Tracheal epithelial cell (primary cell): ENCODE results near the gene DHX9. TPM values are rescaled to one million over a fixed set of nuclear protein-coding genes. Genes with fewer than 3 reads are reported as not detected.

Experiments used
- total RNA-seq: library from RNA; depleted of rRNA; stranded (reverse); fragments of >200 nt; gene quantifications from 2 replicates; pipeline ENCODE4 v1.2.1, GENCODE V29; 2014

The DHX9 gene
- 92.9 and 109 TPM in 2 replicates for total RNA-seq

GRCh38 chr1:182839209-182840066, at the start of gene DHX9:
Gene DHX9 (plus strand): TSS chr1:182839347. CDS start chr1:182842567, 3,220 bp downstream.

Other genes with a start within 250 kb of the DHX9 start
- 0.72 and 3.0 TPM in 2 replicates for gene RGS16, start 235.0 kb upstream of the DHX9 start, total RNA-seq
- gene RGS8, start 154.8 kb upstream of the DHX9 start, total RNA-seq, result not detected in 2 replicates
- 2.8 and 2.9 TPM in 2 replicates for gene NPL, start 49.6 kb upstream of the DHX9 start, total RNA-seq
- not detected in 2 replicates for gene SHCBP1L, start 113.8 kb downstream of the DHX9 start, total RNA-seq
- gene LAMC1, start 184.1 kb downstream of the DHX9 start, total RNA-seq, result 146 and 152 TPM in 2 replicates